DMS79 (cell line): ENCODE results near the gene ATN1.
A peak's percentile ranks its signal among the peaks of the same experiment; 100 is the strongest.

Experiments
- DNase-seq: peaks from one replicate; lab custom pipeline; 2025; lab: John Stamatoyannopoulos, UW

ATN1 gene

DNA sequence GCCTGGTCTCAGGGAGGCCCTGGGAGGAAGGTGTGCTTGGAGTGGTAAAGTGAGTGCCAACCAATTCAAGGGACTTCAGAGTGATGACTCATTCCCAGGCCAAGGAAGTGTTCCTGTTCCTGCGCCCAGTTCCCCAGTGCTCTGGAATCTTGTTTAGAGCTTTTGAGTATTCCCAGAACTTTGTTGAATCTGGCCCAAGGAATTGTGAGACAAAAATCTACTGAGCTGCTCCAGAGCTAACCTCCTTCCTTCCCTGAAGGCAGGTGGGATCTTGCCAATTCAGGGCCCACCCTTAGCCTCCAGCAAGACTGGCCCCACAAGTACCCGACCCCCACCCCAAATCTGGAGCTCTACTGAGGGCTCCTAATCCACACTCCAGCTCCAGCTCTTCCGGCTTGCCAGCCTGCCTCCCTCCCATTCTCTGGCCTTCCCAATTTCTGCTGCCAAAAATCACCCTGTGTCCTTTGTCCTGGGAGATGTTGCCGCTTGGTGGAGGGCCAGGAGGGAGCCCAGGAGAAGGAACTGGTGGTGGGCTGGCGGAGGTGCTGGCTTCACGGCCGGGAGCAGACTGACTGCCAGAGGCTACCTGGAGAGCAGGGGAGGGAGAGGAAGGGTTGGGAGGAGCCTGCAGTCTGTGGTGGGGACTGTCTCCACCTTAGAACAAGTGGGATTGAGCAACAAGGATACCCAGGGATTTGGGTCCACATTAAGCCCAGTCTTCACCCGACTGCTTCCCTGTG is 2.0 kb upstream of the ATN1 start:
- peak; percentile 76 for DNase-seq

DNA sequence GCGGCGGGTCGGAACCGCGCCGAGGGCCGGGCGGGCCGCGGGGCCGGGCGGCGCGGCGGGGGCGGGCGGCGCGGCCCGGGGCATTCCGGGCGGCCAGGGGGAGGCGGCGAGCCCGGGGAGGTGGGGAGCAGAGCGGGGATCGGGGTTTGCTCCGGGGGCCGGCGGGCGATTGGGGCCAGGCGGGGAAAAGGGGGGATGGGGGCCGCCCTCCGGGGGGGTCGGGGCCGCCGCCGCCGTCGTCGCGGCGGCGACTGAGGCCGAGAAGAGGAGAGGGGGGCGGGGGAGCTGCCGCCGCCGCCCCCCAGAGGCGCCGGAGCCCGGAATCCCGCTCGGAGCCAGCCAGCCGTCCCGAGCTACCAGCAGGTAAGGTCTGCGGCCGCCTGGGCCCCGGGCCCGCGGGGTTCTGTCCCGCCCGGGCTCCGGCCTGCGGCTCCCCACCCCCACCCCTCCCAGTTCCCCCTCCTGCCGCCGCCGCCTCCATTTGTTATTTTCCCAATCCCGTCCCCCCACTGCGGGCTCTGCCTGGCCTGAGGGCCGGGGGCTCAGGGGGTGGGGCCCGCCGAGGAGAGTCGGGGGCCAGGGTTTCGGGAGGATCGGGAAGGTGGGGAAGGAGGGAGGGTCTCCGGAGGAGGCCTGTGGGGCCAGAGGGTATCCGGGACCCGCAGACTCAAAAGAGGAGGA is 403 bp downstream of the ATN1 start:
- DNase-seq = no peak

DNA sequence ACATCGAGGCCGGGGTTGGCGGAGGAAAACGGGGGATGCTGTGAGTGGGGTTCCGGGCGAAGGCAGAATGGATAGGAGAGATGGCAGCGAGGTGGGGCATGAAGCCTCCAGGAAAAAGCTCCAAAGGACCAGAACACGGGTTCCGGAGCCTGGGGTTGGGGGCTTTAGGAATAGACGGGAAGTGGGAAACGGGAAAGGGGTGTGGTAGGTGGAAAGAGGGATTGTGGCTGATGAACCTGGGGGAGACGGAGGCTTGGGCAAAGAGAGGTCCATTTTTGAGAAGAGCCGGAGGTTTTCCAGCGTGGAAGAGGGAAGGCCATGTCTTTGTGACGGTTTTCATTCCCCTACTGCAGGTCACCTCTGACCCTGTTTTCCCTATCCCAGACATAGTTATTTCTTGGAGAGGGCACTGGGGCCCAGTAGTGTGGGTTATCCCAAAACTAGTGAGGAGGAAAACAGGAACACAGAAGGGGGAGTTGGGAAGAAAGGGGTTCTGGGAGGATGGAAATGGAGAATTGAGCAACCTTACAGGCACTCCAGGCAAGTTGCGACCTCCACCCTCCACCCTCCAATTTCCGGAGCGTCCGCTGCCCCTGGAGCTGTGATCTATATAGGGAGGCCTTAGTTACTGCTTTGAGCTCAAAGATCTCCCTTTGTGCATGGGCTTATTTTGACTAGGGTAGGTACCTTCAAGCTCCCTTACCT is 1.1 kb downstream of the ATN1 start:
- no peak for DNase-seq

DNA sequence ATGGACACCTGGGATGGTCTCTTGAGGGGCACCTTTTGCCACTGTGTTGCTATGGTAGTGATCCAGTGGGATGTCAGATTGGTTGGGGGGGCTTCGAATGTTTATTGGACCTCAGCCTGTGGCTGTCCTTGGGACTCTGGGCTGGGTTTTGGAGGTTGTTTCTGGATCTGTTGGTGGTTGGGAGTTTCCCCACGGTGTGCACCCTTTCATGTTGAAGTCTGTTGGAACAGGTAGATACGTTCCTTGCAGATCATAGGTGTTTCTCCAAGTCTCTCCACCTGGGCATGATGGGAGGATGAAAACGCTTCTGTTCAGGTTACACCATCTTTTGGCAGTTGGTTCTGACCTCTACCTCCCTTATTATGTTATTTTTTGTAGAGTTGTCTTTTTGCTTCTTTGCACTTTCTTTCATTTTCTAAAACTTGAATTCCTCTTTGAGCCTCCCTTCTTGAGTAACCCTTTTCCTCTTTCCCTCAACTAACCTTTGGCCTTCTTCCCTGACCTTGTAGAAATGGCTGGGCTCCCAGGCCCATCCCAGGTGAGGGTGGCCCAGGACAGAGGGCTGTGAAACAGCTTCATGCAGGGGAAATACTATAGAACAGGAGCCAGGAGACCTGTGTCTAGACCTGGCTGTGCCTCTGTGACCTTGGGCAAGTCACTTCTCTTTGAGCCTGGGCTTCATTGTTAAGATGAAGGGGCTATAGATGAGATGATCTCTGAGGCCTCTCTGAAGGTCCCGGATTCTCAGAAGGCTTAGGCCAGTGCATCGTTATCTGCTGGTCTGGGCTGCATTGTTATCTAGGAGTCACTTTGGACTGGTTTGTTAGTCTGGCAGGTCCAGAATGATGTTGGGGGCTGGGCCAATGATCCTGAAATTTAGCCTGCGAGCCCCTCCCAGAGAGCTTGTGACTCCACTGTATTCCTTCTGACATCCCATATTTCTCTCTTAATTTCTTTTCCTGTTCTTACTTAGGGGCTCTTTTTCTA is 2.0 kb downstream of the ATN1 start:
- DNase-seq = no peak

DNA sequence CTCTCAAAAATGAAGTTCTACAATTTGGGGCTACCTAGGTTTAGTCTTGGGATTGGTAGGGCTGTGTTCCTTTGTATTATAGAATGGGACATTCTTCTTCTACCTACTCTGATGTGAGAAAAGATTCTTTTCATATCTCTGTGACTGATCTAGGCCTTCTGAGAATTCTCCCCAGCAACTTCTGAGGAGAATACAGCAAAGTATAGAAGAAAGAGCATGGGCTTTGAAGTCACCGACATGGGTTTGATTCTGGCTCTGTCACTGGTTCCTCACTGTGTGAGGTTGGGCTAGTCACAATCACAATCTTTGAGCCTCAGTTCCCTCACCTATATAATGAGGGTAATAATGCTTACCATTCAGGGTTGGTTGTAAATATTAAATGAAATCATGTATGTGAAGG is 5.0 kb downstream of the ATN1 start:
- no peak for DNase-seq

DNA sequence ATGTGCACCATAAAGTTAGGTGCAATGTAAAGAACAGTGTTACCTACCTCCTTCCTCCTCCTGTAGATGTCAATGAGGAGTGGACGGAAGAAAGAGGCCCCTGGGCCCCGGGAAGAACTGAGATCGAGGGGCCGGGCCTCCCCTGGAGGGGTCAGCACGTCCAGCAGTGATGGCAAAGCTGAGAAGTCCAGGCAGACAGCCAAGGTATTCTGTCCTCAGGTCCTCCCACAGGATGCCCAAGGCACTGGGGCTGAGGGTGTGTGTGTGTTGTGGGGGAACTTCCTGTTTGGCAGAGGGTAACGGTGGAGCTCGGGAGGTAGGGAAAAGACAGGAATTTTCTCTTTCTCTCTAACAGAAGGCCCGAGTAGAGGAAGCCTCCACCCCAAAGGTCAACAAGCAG is 6.4 kb downstream of the ATN1 start:
- no peak for DNase-seq

DNA sequence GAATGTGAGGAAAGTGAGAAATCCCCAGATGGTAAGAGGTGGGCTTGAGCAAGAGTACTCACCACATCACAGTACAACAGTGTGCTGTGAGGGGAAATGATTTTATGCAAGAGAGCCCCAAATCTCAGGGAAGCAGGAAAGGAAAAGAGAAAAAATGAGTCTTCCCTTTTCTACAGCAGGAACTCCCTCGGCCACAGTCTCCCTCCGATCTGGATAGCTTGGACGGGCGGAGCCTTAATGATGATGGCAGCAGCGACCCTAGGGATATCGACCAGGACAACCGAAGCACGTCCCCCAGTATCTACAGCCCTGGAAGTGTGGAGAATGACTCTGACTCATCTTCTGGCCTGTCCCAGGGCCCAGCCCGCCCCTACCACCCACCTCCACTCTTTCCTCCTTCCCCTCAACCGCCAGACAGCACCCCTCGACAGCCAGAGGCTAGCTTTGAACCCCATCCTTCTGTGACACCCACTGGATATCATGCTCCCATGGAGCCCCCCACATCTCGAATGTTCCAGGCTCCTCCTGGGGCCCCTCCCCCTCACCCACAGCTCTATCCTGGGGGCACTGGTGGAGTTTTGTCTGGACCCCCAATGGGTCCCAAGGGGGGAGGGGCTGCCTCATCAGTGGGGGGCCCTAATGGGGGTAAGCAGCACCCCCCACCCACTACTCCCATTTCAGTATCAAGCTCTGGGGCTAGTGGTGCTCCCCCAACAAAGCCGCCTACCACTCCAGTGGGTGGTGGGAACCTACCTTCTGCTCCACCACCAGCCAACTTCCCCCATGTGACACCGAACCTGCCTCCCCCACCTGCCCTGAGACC is 7.8 kb downstream of the ATN1 start:
- DNase-seq = no peak

DNA sequence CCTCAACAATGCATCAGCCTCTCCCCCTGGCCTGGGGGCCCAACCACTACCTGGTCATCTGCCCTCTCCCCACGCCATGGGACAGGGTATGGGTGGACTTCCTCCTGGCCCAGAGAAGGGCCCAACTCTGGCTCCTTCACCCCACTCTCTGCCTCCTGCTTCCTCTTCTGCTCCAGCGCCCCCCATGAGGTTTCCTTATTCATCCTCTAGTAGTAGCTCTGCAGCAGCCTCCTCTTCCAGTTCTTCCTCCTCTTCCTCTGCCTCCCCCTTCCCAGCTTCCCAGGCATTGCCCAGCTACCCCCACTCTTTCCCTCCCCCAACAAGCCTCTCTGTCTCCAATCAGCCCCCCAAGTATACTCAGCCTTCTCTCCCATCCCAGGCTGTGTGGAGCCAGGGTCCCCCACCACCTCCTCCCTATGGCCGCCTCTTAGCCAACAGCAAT is 8.5 kb downstream of the ATN1 start:
- DNase-seq = no peak

DNA sequence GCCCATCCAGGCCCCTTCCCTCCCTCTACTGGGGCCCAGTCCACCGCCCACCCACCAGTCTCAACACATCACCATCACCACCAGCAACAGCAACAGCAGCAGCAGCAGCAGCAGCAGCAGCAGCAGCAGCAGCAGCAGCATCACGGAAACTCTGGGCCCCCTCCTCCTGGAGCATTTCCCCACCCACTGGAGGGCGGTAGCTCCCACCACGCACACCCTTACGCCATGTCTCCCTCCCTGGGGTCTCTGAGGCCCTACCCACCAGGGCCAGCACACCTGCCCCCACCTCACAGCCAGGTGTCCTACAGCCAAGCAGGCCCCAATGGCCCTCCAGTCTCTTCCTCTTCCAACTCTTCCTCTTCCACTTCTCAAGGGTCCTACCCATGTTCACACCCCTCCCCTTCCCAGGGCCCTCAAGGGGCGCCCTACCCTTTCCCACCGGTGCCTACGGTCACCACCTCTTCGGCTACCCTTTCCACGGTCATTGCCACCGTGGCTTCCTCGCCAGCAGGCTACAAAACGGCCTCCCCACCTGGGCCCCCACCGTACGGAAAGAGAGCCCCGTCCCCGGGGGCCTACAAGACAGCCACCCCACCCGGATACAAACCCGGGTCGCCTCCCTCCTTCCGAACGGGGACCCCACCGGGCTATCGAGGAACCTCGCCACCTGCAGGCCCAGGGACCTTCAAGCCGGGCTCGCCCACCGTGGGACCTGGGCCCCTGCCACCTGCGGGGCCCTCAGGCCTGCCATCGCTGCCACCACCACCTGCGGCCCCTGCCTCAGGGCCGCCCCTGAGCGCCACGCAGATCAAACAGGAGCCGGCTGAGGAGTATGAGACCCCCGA is 9.1 kb downstream of the ATN1 start:
- DNase-seq = no peak

DNA sequence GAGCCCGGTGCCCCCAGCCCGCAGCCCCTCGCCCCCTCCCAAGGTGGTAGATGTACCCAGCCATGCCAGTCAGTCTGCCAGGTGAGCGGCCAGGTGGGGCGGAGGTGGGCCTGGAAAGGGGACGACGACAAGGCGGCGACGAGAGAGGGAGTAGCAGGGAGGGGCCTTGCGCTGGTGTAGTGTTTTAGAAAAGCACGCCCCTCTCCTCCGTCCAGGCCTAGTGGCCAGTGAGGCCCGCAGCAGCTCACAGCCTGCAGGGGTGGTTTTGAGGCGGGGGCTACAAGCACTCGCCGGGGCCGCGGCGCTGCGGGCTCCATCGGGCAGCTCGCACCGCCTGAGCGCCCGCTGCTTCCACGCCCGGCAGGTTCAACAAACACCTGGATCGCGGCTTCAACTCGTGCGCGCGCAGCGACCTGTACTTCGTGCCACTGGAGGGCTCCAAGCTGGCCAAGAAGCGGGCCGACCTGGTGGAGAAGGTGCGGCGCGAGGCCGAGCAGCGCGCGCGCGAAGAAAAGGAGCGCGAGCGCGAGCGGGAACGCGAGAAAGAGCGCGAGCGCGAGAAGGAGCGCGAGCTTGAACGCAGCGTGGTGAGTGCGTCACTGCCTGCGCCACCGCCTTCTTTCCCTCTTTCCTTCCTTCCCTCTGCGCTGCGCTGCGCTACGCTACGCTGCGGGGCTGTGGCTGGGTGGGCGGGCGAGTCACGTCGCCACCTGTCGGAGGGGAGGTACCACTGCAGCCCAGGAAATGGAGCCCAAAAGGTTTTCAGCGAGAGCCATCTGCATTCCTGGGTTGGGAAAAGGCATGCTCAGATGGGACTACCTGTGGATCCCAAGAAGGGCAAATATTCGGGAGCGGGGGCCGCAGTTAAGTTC is 10.0 kb downstream of the ATN1 start:
- peak; percentile 86 for DNase-seq

DNA sequence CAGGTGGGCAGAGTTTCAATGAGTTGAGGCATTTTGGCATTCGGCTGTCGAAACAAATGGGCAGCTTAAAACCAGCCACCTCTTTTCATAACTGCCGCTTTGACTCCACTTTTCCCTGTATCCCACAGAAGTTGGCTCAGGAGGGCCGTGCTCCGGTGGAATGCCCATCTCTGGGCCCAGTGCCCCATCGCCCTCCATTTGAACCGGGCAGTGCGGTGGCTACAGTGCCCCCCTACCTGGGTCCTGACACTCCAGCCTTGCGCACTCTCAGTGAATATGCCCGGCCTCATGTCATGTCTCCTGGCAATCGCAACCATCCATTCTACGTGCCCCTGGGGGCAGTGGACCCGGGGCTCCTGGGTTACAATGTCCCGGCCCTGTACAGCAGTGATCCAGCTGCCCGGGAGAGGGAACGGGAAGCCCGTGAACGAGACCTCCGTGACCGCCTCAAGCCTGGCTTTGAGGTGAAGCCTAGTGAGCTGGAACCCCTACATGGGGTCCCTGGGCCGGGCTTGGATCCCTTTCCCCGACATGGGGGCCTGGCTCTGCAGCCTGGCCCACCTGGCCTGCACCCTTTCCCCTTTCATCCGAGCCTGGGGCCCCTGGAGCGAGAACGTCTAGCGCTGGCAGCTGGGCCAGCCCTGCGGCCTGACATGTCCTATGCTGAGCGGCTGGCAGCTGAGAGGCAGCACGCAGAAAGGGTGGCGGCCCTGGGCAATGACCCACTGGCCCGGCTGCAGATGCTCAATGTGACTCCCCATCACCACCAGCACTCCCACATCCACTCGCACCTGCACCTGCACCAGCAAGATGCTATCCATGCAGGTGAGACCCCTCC is 10.8 kb downstream of the ATN1 start:
- DNase-seq = no peak

DNA sequence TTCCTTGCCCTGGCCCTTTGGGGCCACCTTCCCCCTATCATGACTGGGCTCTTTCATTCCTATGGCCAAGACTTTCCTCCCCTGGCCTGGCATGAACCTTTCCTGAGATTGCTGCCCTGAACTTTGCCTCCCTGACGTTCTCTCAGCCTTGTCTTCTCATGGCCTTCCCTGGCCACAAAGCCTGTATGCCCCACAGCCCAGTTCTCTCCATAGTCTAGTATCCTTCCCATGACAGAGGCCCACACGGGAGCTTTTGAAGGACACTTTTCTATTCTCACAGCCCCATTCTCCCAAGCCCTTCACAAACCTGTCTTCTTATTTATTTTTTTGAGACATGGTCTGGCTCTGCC is 11.4 kb downstream of the ATN1 start:
- DNase-seq = no peak

DNA sequence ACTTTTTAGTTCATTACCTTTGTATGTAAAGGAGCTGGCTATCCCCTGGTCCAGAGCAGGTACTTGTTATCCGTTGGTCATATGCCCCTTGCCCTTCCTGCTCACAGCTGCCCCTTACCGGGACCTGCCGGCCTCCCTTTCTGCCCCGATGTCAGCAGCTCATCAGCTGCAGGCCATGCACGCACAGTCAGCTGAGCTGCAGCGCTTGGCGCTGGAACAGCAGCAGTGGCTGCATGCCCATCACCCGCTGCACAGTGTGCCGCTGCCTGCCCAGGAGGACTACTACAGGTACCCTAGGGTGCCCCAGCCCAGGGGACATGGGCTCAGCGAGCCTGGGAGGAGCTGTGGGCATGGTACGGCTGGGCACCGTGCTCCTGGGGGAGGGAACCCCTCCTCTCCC is 13.5 kb downstream of the ATN1 start:
- DNase-seq = no peak

DNA sequence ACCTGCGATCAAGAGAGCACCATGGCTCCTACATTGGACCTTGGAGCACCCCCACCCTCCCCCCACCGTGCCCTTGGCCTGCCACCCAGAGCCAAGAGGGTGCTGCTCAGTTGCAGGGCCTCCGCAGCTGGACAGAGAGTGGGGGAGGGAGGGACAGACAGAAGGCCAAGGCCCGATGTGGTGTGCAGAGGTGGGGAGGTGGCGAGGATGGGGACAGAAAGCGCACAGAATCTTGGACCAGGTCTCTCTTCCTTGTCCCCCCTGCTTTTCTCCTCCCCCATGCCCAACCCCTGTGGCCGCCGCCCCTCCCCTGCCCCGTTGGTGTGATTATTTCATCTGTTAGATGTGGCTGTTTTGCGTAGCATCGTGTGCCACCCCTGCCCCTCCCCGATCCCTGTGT is 14.0 kb downstream of the ATN1 start:
- no peak for DNase-seq

DNA sequence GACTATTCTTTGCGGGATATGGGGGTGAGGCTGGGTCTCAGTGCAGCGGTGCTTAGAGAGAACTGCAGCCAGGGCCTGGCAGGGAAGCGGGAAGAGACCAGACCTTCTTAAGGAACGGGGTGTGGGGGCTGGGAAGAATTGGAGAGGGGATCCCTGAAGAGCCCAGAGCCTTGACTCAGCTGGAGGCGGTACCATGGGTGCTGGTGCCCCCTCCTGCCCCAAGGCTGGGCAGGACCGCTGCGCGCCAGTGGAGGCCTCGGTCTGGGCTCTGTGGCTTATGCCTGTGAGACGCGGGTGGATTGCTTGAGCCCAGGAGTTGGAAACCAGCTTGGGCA is 14.5 kb downstream of the ATN1 start:
- DNase-seq = no peak

DNA sequence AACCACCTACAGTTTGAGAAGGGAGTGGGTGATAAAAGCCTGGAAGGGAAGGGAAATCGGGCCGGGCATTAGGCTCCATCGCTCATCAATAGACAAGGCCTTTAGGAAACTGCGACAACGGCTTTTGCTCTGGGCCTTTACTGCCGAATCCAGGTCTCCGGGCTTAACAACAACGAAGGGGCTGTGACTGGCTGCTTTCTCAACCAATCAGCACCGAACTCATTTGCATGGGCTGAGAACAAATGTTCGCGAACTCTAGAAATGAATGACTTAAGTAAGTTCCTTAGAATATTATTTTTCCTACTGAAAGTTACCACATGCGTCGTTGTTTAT is 15.6 kb downstream of the ATN1 start:
- peak; percentile 85 for DNase-seq

DNA sequence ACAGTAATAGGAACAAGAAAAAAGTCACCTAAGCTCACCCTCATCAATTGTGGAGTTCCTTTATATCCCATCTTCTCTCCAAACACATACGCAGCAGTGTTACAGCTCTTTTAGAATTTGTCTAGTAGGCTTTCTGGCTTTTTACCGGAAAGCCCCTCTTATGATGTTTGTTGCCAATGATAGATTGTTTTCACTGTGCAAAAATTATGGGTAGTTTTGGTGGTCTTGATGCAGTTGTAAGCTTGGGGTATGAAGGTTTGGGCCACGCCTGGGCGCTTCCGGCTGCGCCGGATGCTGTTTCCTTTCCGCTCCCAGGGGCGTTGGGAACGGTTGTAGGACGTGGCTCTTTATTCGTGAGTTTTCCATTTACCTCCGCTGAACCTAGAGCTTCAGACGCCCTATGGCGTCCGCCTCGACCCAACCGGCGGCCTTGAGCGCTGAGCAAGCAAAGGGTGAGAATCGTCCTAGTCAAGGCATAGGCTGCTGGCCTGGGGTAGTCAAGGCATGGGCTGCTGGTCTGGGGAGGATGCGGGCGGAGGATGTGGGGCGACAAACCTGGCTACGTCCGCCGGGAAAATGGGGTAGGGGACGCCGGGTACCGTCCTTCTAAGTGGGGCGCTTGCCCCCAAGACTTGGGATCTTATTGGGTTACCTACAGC is 16.1 kb downstream of the ATN1 start, which contains the start of the genes C12orf57 and RNU7-1:
Gene C12orf57, plus strand, starts transcription at position 301 of the 659 bp plus-strand sequence. Its CDS starts 100 bp downstream, at position 401.
Gene RNU7-1, plus strand, starts transcription at position 95 of the 659 bp plus-strand sequence.
- DNase-seq = peak; percentile 97
